IMR-90 (cell line): ENCODE results near the gene RAD51B. TPM values are rescaled to one million over a fixed set of nuclear protein-coding genes. Genes with fewer than 3 reads are reported as not detected.
A peak's percentile ranks its signal among the peaks of the same experiment; 100 is the strongest.

Experiments used
- ATAC-seq: fragments of 200-7000 bp; cut with Tn5 transposase; 2 replicates; pipeline ENCODE4 v1.9.1; 2020; ENCODE audit warnings: low read depth, mild to moderate bottlenecking, moderate library complexity
- BruUV-seq: library from RNA; stranded (reverse); fragments of 400-500 nt; replicated peaks from 2 replicates; lab custom pipeline; 2021; lab: Mats Ljungman, UMichigan
- CTCF ChIA-PET: fragments of 300-600 bp; formaldehyde crosslinking; extraction: SDS; loops from one replicate; lab custom pipeline; 2021; ENCODE audit warnings: antibody characterized with exemption; lab: Yijun Ruan, JAX
- POLR2A ChIA-PET: fragments of 300-600 bp; sonication (Branson Sonifier 250); formaldehyde crosslinking; loops from one replicate; lab custom pipeline; 2022; ENCODE audit warnings: antibody characterized with exemption; ENCODE audit not compliant: unreplicated experiment; lab: Charles Lee
- DNase-seq: peaks from one replicate; pipeline ENCODE4 v3.0.0; 2013
- H2AFZ ChIP-seq: replicated peaks from 2 replicates; pipeline ENCODE3; 2013; ENCODE audit warnings: low read length, mild to moderate bottlenecking; ENCODE audit not compliant: poor library complexity
- H2AK5ac ChIP-seq: 2 replicates; pipeline ENCODE4 v1.6.1; 2013; ENCODE audit warnings: low read depth, low read length, inconsistent platforms
- H2AK9ac ChIP-seq: replicated peaks from 2 replicates; pipeline ENCODE3; 2013; ENCODE audit warnings: mild to moderate bottlenecking, low read depth, low read length, moderate library complexity; ENCODE audit not compliant: poor library complexity
- H2BK120ac ChIP-seq: 2 replicates; pipeline ENCODE4 v1.6.1; 2013; ENCODE audit warnings: low read depth, low read length, inconsistent platforms
- H2BK15ac ChIP-seq: 3 replicates; pipeline ENCODE4 v1.6.1; 2013; ENCODE audit warnings: low read depth, low read length, inconsistent platforms
- H2BK20ac ChIP-seq: 2 replicates; pipeline ENCODE4 v1.6.1; 2013; ENCODE audit warnings: low read depth, mild to moderate bottlenecking, inconsistent platforms, low read length, moderate library complexity
- H2BK5ac ChIP-seq: 2 replicates; pipeline ENCODE4 v1.6.1; 2013; ENCODE audit warnings: mild to moderate bottlenecking, low read depth, low read length, inconsistent platforms; ENCODE audit not compliant: poor library complexity, severe bottlenecking
- H3K14ac ChIP-seq: replicated peaks from 2 replicates; pipeline ENCODE4 v1.6.1; 2013; ENCODE audit warnings: low read depth, low read length, inconsistent platforms
- H3K18ac ChIP-seq: 2 replicates; pipeline ENCODE4 v1.6.1; 2013; ENCODE audit warnings: low read depth, low read length, control low read depth
- H3K23ac ChIP-seq: 2 replicates; pipeline ENCODE4 v1.6.1; 2013; ENCODE audit warnings: low read depth, low read length, inconsistent platforms
- H3K27ac ChIP-seq: 2 replicates; pipeline ENCODE4 v1.5.1; 2013; ENCODE audit warnings: mild to moderate bottlenecking, control low read depth, low read length; ENCODE audit not compliant: insufficient read depth
- H3K27me3 ChIP-seq: 2 replicates; pipeline ENCODE4 v1.6.1; 2013; ENCODE audit warnings: low read length; ENCODE audit not compliant: control insufficient read depth, insufficient read depth
- H3K36me3 ChIP-seq: 2 replicates; pipeline ENCODE4 v1.6.1; 2013; ENCODE audit warnings: low read length, mixed read lengths; ENCODE audit not compliant: control insufficient read depth, insufficient read depth
- H3K4ac ChIP-seq: 2 replicates; pipeline ENCODE4 v1.6.1; 2013; ENCODE audit warnings: low read depth, low read length, inconsistent platforms
- H3K4me1 ChIP-seq: 2 replicates; pipeline ENCODE4 v1.6.1; 2013; ENCODE audit warnings: low read length, mixed read lengths; ENCODE audit not compliant: control insufficient read depth, insufficient read depth
- H3K4me2 ChIP-seq: 2 replicates; pipeline ENCODE4 v1.6.1; 2013; ENCODE audit warnings: low read depth, mild to moderate bottlenecking, control low read depth, low read length, moderate library complexity
- H3K4me3 ChIP-seq: 2 replicates; pipeline ENCODE4 v1.5.1; 2013; ENCODE audit warnings: low read depth, mild to moderate bottlenecking, control low read depth, low read length, moderate library complexity; ENCODE audit not compliant: insufficient read depth
- H3K56ac ChIP-seq: 2 replicates; pipeline ENCODE4 v1.6.1; 2013; ENCODE audit warnings: low read length, inconsistent platforms; ENCODE audit not compliant: insufficient read depth; ENCODE audit errors: extremely low read depth
- H3K79me1 ChIP-seq, 2 experiments: 2 replicates each; pipeline ENCODE4 v1.6.1; 2013; ENCODE audit warnings: low read length in 2 of 2, inconsistent platforms in 1 of 2, low read depth in 1 of 2
- H3K9ac ChIP-seq: 2 replicates; pipeline ENCODE4 v1.6.1; 2013; ENCODE audit warnings: low read depth, low read length, control low read depth
- H3K9me1 ChIP-seq: 2 replicates; pipeline ENCODE4 v1.6.1; 2013; ENCODE audit warnings: low read length, inconsistent platforms; ENCODE audit not compliant: insufficient read depth
- H3K9me3 ChIP-seq: 2 replicates; pipeline ENCODE4 v1.6.1; 2013; ENCODE audit warnings: low read length; ENCODE audit not compliant: control insufficient read depth, insufficient read depth
- H4K20me1 ChIP-seq: 2 replicates; pipeline ENCODE4 v1.6.1; 2013; ENCODE audit warnings: low read length, inconsistent platforms; ENCODE audit not compliant: insufficient read depth
- H4K5ac ChIP-seq: 2 replicates; pipeline ENCODE4 v1.6.1; 2013; ENCODE audit warnings: mild to moderate bottlenecking, low read depth, low read length, control low read depth
- H4K8ac ChIP-seq, 2 experiments: 2 replicates each; pipeline ENCODE4 v1.6.1; 2013; ENCODE audit warnings: low read depth in 2 of 2, low read length in 2 of 2, control low read depth in 1 of 2, inconsistent platforms in 1 of 2
- H4K91ac ChIP-seq: 2 replicates; pipeline ENCODE4 v1.6.1; 2013; ENCODE audit warnings: low read depth, low read length, inconsistent platforms; ENCODE audit not compliant: insufficient read depth
- BHLHE40 ChIP-seq: fragments of 150-350 bp; IDR thresholded peaks from 2 replicates; pipeline ENCODE4 v1.6.1; 2016; ENCODE audit warnings: mild to moderate bottlenecking, low read depth, low read length
- CEBPB ChIP-seq: IDR thresholded peaks from 2 replicates; pipeline ENCODE4 v1.6.1; 2012; ENCODE audit warnings: low read depth, low read length, improper control_type of control experiment
- CHD1 ChIP-seq: IDR thresholded peaks from 2 replicates; pipeline ENCODE4 v1.6.1; 2012; ENCODE audit warnings: low read depth, low read length, improper control_type of control experiment
- FOS ChIP-seq: fragments of 150-350 bp; IDR thresholded peaks from 2 replicates; pipeline ENCODE4 v1.6.1; 2016; ENCODE audit warnings: low read depth, low read length
- MAFK ChIP-seq: IDR thresholded peaks from 2 replicates; pipeline ENCODE4 v1.6.1; 2012; ENCODE audit warnings: low read depth, low read length, improper control_type of control experiment
- MAZ ChIP-seq: IDR thresholded peaks from 2 replicates; pipeline ENCODE4 v1.6.1; 2012; ENCODE audit warnings: low read depth, mild to moderate bottlenecking, low read length, improper control_type of control experiment, moderate library complexity, borderline replicate concordance
- MXI1 ChIP-seq: IDR thresholded peaks from 2 replicates; pipeline ENCODE4 v1.6.1; 2012; ENCODE audit warnings: low read depth, mild to moderate bottlenecking, low read length, moderate library complexity, borderline replicate concordance
- NFE2L2 ChIP-seq: fragments of 150-350 bp; IDR thresholded peaks from 2 replicates; pipeline ENCODE4 v1.6.1; 2016; ENCODE audit warnings: low read depth, mild to moderate bottlenecking, low read length
- POLR2A ChIP-seq: IDR thresholded peaks from 2 replicates; pipeline ENCODE4 v1.6.1; 2012; ENCODE audit warnings: mild to moderate bottlenecking, low read depth, low read length
- RAD21 ChIP-seq: IDR thresholded peaks from 2 replicates; pipeline ENCODE4 v1.6.1; 2012; ENCODE audit warnings: low read length, improper control_type of control experiment
- RCOR1 ChIP-seq: IDR thresholded peaks from 2 replicates; pipeline ENCODE4 v1.6.1; 2012; ENCODE audit warnings: mild to moderate bottlenecking, low read length, improper control_type of control experiment; ENCODE audit not compliant: insufficient replicate concordance
- RFX5 ChIP-seq: IDR thresholded peaks from 2 replicates; pipeline ENCODE4 v1.8.0; 2012; ENCODE audit warnings: low read depth, mild to moderate bottlenecking, low read length, moderate library complexity
- SMC3 ChIP-seq: fragments of 150-350 bp; IDR thresholded peaks from 2 replicates; pipeline ENCODE4 v1.6.1; 2016; ENCODE audit warnings: low read depth, mild to moderate bottlenecking, antibody characterized with exemption, low read length, moderate library complexity
- WGBS, 2 experiments: methylation state at CpG; one replicate each; pipeline versions ENCODE4 v1.1.5 to v1.1.7; 2013; ENCODE audit warnings: missing lambda C conversion rate in 2 of 2; ENCODE audit not compliant: insufficient read length in 1 of 2; ENCODE audit errors: extremely low coverage in 2 of 2; 5-methylcytosine and 5-hydroxymethylcytosine counted together
- dilution Hi-C: fragments of 300-500 bp; cut with HindIII; formaldehyde crosslinking; loops from one replicate; pipeline ENCODE4 v1.14.3; 2018; ENCODE audit warnings: low sequenced_read_pairs; ENCODE audit not compliant: unreplicated experiment
- in situ Hi-C: fragments of 300-500 bp; cut with MboI; formaldehyde crosslinking; loops from 3 replicates; pipeline ENCODE4 v1.14.3; 2019; ENCODE audit warnings: low sequenced_read_pairs, inconsistent platforms, mixed read lengths
- intact Hi-C: fragments of 100-400 bp; cut with micrococcal nuclease; formaldehyde crosslinking; loops from 2 replicates; pipeline ENCODE4 v1.10.0; 2022
- polyA plus RNA-seq, 3 experiments: library from polyadenylated mRNA; depleted of rRNA; stranded (reverse); fragments of >200 nt; gene quantifications; 2 replicates each; pipeline ENCODE4 v1.2.3, GENCODE V29; 2012; ENCODE audit warnings: low replicate concordance in 1 of 3
- total RNA-seq: library from RNA; depleted of rRNA; stranded (reverse); fragments of >200 nt; gene quantifications from 2 replicates; pipeline ENCODE4 v1.2.3, GENCODE V29; 2012
- TF ChIP-seq, protein P1 (sequence below): conservative IDR thresholded peaks from 2 replicates; pipeline ENCODE4 v1.5.1; 2012; ENCODE audit warnings: mild to moderate bottlenecking, low read depth, low read length, improper control_type of control experiment
- TF ChIP-seq, protein P2 (sequence below): fragments of 150-350 bp; IDR thresholded peaks from 2 replicates; pipeline ENCODE4 v1.6.1; 2017; ENCODE audit warnings: mild to moderate bottlenecking, antibody characterized with exemption, low read length, low read depth
- TF ChIP-seq, protein P3 (sequence below): fragments of 150-350 bp; IDR thresholded peaks from 2 replicates; pipeline ENCODE4 v1.6.1; 2016; ENCODE audit warnings: low read depth, mild to moderate bottlenecking, low read length, moderate library complexity, borderline replicate concordance

RAD51B gene
- total and polyA plus RNA-seq, 2 of the 4 experiments (the other 2 are of a cell fraction): 5.1 to 18.8 TPM

DNA sequence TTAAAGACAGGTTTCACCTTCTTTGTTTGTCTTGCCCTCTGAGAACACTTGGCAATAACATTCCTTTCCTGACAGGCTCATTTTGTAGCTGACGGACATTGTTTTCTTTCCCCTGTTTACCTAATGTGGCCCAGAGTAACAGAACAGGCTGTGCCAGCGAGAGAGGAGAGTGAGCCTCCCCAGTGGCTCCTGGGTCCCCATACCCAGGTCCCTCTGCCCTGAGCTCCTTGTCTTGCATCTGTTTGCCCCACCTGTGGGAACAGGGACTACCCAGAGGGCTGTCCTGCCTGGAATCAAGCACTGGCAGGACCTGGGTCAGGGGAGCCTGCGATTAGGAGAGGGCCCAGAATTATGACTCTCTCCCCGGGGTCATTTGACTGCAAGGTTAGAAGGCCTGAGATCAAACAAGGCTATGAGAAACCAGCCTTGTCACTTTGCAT lies 750.4 kb downstream of the RAD51B start:
- intact Hi-C loops: no loop called here

More for the DNA sequence above, 750.4 kb downstream of the RAD51B start:
- DNase-seq (no peak), ATAC-seq (no peak)
- Histone ChIP-seq H3K27ac (no peak overlapping the region), H4K8ac (no peak overlapping the region), H2AFZ (no peak overlapping the region), H4K91ac (no peak overlapping the region; the same call in 1 of the 2 replicates), H3K79me1 (no peaks in the 10 kb centered on the region), H3K9me1 (no peaks in the 10 kb centered on the region), H2BK20ac (peak overlapping the region; percentile 20; the same call in 1 of the 2 replicates), H3K14ac (0 out of 2 replicates have a peak overlapping the region, but pooled peaks have one; percentile 30), H3K23ac (no peak overlapping the region), H3K4me3 (no peak overlapping the region), H2BK15ac (no peak overlapping the region; the same call in 2 of the 3 replicates), H3K4me1 (peaks cover 5% of the 10 kb centered on the region), H3K27me3 (no peaks in the 10 kb centered on the region), H2AK5ac (no peak overlapping the region; the same call in none of the 2 replicates), H3K4ac (peak overlapping the region; percentile 26; the same call in 1 of the 2 replicates), H2BK120ac (peak overlapping the region; percentile 12; the same call in 1 of the 2 replicates), H3K36me3 (no peaks in the 10 kb centered on the region), H3K56ac (no peak overlapping the region), H3K9ac (no peak overlapping the region), H3K4me2 (no peak overlapping the region), H4K20me1 (no peaks in the 10 kb centered on the region), H3K9me3 (peaks cover 3% of the 10 kb centered on the region; the same call in 1 of the 2 replicates), H2AK9ac (no peak overlapping the region), H2BK5ac (no peak overlapping the region), H3K18ac (no peak overlapping the region), H4K5ac (no peak overlapping the region)
- POLR2A ChIA-PET: no interaction called here
- no peak for TF ChIP-seq MAZ
- TF ChIP-seq BHLHE40: no peak
- no peak for TF ChIP-seq CHD1
- TF ChIP-seq CEBPB: no peak
- no peak for TF ChIP-seq RCOR1
- no peak for TF ChIP-seq RAD21
- TF ChIP-seq NFE2L2: no peak
- TF ChIP-seq FOS: no peak
- TF ChIP-seq, protein P1, sequence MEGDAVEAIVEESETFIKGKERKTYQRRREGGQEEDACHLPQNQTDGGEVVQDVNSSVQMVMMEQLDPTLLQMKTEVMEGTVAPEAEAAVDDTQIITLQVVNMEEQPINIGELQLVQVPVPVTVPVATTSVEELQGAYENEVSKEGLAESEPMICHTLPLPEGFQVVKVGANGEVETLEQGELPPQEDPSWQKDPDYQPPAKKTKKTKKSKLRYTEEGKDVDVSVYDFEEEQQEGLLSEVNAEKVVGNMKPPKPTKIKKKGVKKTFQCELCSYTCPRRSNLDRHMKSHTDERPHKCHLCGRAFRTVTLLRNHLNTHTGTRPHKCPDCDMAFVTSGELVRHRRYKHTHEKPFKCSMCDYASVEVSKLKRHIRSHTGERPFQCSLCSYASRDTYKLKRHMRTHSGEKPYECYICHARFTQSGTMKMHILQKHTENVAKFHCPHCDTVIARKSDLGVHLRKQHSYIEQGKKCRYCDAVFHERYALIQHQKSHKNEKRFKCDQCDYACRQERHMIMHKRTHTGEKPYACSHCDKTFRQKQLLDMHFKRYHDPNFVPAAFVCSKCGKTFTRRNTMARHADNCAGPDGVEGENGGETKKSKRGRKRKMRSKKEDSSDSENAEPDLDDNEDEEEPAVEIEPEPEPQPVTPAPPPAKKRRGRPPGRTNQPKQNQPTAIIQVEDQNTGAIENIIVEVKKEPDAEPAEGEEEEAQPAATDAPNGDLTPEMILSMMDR: no peak
- no peak for TF ChIP-seq MAFK
- TF ChIP-seq RFX5: no peak
- no peak for TF ChIP-seq SMC3
- TF ChIP-seq, protein P2, sequence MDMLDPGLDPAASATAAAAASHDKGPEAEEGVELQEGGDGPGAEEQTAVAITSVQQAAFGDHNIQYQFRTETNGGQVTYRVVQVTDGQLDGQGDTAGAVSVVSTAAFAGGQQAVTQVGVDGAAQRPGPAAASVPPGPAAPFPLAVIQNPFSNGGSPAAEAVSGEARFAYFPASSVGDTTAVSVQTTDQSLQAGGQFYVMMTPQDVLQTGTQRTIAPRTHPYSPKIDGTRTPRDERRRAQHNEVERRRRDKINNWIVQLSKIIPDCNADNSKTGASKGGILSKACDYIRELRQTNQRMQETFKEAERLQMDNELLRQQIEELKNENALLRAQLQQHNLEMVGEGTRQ: no peak
- TF ChIP-seq MXI1: no peak
- TF ChIP-seq, protein P3, sequence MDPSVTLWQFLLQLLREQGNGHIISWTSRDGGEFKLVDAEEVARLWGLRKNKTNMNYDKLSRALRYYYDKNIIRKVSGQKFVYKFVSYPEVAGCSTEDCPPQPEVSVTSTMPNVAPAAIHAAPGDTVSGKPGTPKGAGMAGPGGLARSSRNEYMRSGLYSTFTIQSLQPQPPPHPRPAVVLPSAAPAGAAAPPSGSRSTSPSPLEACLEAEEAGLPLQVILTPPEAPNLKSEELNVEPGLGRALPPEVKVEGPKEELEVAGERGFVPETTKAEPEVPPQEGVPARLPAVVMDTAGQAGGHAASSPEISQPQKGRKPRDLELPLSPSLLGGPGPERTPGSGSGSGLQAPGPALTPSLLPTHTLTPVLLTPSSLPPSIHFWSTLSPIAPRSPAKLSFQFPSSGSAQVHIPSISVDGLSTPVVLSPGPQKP: no peak
- TF ChIP-seq POLR2A: no peak
- CTCF ChIA-PET: no interaction called here
- dilution Hi-C loops: no loop called here
- WGBS, 2 experiments: 60% methylated on average over 1 of the region's 4 CpGs; no CpG with 5 or more reads in 1 of the 2 experiments
- in situ Hi-C loops: loop anchor here (10.0 kb wide), 1 partner anchor 315 kb away; no protein-coding TSS in a partner anchor
- BruUV-seq: no TSS peak
